Measurements from ENCODE around the gene CCDC69.
"Not testable (repeated sequence)": the region's sequence is repeated elsewhere in the genome, so short reads cannot be mapped to it uniquely, and the experiment has no call there.

The CCDC69 gene

GRCh38 chr5:151239237-151239861, 15.5 kb upstream of the CCDC69 start:
- TF ChIP-seq, protein P1, sequence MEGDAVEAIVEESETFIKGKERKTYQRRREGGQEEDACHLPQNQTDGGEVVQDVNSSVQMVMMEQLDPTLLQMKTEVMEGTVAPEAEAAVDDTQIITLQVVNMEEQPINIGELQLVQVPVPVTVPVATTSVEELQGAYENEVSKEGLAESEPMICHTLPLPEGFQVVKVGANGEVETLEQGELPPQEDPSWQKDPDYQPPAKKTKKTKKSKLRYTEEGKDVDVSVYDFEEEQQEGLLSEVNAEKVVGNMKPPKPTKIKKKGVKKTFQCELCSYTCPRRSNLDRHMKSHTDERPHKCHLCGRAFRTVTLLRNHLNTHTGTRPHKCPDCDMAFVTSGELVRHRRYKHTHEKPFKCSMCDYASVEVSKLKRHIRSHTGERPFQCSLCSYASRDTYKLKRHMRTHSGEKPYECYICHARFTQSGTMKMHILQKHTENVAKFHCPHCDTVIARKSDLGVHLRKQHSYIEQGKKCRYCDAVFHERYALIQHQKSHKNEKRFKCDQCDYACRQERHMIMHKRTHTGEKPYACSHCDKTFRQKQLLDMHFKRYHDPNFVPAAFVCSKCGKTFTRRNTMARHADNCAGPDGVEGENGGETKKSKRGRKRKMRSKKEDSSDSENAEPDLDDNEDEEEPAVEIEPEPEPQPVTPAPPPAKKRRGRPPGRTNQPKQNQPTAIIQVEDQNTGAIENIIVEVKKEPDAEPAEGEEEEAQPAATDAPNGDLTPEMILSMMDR (conservative IDR thresholded peaks at IDR 0.05; ENCODE audit: low read depth, low read length) = peak; percentile 71
- no peak overlapping the region for H3K4me3 ChIP-seq (ENCODE audit: low read length)
- DNase-seq (ENCODE audit: low read depth) = no peak

DNA sequence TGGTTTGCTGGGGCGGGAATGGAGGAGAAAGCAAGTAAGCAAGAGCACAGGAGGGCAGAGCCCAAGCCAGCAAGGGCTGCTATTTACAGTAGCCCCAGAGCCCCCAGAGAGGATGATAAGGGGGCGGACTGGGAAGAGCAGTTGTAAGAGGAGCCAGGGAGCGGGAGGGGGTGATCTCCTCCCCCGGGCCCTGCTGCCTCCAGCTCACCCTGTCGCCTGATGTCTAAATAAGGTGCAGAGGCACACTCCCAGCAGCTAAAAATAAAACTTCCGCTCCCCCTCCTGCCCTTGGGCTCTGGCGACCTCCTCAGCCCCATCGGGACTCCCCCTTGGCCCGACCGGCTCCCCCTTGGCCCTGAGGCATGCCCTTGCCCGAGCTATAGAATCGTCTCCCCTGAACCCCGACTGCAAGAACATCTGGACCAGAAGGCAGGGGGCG, 14.4 kb upstream of the CCDC69 start:
- no peak overlapping the region for H3K4me3 ChIP-seq (ENCODE audit: low read length)
- TF ChIP-seq, protein P1 (conservative IDR thresholded peaks at IDR 0.05; ENCODE audit: low read depth, low read length) = no peak
- DNase-seq (ENCODE audit: low read depth) = no peak

DNA sequence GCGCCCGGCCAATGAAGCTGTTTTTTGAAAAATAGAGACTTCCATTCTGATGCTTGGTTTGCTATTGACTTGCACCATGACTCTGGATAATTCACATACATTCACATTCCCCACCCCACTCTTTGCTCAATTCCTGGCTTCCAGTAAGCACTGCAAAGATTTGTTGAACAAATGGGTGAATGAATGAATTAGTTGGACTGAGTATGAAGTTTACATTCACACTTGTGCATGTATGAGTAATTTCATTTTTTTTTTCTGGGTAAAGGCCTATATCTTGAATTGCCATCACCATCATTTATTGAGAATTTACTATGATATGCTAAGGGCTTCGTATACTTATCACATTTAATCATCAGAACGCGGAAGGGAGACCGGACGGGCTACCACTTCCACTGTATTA, 13.8 kb upstream of the CCDC69 start:
- TF ChIP-seq, protein P1 (conservative IDR thresholded peaks at IDR 0.05; ENCODE audit: low read depth, low read length) = no peak
- no peak overlapping the region for H3K4me3 ChIP-seq (ENCODE audit: low read length)
- DNase-seq (ENCODE audit: low read depth) = no peak

- TF ChIP-seq, protein P1 (conservative IDR thresholded peaks at IDR 0.05; ENCODE audit: low read depth, low read length) = no peak
- no peak overlapping the region for H3K4me3 ChIP-seq (ENCODE audit: low read length)
- DNase-seq (ENCODE audit: low read depth) = no peak
Measured at GRCh38 chr5:151236888-151237287, 13.0 kb upstream of the CCDC69 start.

DNA sequence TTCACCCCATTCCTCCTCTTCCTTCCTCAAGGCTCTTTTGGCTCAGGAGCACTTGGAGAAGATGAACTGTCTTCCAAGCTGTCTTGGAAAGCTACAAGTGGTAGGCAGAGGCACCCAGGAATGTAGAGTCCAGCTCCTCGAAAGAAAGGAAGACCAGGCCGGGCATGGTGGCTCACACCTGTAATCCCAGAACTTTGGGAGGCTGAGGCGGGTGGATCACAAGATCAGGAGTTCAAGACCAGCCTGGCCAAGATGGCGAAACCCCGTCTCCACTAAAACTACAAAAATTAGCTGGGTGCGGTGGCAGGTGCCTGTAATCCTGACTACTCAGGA, 11.3 kb upstream of the CCDC69 start:
- not testable (repeated sequence) for DNase-seq (ENCODE audit: low read depth); H3K4me3 ChIP-seq (ENCODE audit: low read length)

GRCh38 chr5:151234476-151235238, 10.8 kb upstream of the CCDC69 start:
- TF ChIP-seq, protein P1 (conservative IDR thresholded peaks at IDR 0.05; ENCODE audit: low read depth, low read length) = no peak
- no peak for DNase-seq (ENCODE audit: low read depth)
- no peak overlapping the region for H3K4me3 ChIP-seq (ENCODE audit: low read length)

- no peak overlapping the region for H3K4me3 ChIP-seq (ENCODE audit: low read length)
- TF ChIP-seq, protein P1 (conservative IDR thresholded peaks at IDR 0.05; ENCODE audit: low read depth, low read length) = no peak
- no peak for DNase-seq (ENCODE audit: low read depth)
Measured at GRCh38 chr5:151233616-151234085, 9.8 kb upstream of the CCDC69 start.
